GM18517 (cell line): ENCODE data around the gene MELTF.
A peak's percentile ranks its signal among the peaks of the same experiment; 100 is the strongest.

Source experiments
- ATAC-seq: cut with Tn5 transposase; IDR thresholded peaks from one replicate; pipeline ENCODE4 v1.9.1; 2021; ENCODE audit warnings: mild to moderate bottlenecking, moderate library complexity; ENCODE audit not compliant: unreplicated experiment

MELTF gene

DNA sequence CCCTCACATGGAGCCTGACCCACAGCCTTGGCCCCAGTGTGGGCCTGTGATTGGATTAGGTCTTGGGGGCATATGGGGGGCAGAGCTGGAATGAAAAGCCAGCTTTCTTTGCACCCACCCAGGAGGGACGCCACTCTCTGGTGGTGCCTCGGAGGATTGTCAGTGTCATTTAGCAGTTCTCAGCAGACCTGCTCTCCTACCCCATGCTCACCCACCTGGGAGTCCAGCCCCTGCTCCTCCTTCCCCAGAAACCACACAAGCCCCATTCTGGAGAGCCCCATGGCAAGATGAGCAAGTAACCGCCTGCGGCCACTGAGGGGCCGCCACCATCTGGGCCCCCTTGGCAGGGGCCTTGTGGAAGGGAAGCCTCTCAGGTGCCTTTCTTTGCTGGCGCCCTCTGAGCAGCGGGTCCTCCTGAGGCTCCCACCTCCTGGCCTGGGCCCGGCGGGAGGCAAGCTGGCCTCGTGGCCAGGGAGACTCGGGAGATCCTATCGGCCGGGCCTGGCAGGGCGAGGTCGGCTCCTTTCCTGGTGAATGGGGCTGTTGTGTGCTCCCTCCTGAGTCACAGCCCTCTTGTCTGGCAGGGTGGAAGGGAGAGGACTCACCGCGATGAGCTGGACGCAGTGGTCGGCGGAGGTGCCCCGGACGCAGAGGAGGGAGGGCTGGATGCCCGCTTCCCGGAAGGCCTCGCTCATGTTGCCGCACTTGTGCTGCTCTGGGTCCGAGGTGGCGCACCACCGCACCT is 2.3 kb downstream of the MELTF start:
- ATAC-seq = no peak

DNA sequence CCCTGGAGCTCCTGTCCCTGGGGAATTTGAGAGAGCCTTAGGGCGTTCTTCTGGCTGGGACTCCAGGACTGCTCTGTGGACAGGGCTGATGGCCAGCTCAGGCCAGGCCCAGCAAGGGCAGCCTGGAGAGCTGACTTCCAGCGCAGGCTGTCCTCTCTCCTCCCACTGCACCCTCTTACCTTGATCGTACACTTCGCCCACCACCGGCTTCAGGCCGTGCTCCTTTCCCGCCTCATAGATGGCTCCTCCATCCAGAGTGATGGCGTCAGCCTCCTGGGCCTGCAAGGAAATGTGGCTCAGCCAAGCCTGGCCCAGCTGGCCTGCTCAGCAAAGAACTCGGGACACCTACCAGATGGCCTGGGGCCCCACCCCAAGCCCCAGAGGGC is 3.1 kb downstream of the MELTF start:
- no peak for ATAC-seq

DNA sequence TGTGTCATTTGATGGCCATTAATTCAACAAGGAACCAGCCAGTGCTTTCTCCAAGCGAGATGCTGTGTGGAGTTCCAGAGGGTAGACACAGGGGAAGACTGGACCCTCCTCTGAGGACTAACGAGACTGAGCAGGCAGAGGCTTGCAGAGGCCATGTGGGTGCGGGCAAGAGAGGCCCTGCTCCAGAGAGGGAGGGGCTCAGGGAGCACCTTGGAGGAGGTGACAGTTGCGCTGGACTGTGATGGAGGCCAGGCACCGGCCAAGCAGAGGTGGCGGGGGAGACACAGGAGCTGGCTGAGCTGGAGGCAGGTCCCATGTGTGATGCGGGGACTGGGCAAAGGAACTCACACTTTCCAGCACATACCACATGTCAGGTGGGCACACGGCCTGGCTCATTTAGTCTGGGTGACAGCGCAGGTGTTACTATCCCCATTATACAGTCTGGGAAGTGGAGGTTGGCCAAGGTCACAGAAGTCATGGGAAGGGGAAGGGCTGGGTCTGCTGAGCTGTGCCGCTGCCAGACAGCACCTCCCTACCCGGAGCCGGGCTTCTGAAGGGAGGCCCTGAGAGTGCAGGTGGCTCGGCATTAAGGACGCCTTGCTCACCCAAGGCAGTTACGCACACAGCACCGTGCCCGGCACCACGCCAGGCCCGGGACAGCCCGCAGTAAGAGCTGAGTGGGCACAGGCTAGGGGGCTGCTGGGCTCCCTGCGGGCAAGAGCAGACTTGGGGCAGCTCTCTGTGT is 3.7 kb downstream of the MELTF start:
- ATAC-seq = no peak

- no peak for ATAC-seq
Observed at GRCh38 chr3:197024881-197025735, 4.5 kb downstream of the MELTF start.

GRCh38 chr3:197023998-197024651 is 5.5 kb downstream of the MELTF start:
- no peak for ATAC-seq

DNA sequence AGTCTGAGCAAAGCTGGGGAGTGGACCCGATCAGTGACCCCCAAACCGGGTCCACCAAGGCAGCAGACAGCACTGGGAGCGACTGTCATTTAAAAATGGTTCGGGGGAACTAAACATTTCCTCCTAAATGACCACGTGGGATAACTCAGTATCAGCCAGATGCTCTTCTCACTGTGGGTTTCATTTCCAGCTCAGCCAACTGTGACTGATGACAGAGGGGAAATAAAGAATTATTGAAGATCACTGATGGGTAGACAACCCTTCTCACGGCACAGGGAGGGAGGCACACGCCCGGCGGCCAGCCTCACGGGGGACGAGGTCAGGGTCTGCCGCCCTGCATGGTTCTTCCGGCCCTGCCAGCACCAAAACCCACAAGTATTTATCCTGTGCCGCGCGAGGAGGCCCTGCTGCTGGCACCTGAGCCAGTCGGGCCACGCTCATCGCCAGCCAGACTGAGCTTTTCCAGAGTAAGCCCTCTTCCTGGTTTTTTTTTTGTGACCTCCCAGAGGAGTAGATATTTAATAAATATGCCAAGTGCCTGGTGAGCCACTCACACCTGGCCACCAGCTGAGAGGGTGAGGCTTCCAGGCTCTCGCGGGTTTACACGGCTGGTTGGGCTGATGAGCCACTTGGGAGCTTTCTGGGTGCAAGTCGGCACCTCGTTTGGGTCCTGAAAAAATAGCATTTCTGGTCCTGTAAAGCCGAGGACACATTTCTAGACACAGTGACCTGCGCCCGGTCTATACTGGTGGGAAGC is 6.2 kb downstream of the MELTF start:
- peak; percentile 65 for ATAC-seq

GRCh38 chr3:197022405-197023231 is 7.0 kb downstream of the MELTF start:
- ATAC-seq = no peak

DNA sequence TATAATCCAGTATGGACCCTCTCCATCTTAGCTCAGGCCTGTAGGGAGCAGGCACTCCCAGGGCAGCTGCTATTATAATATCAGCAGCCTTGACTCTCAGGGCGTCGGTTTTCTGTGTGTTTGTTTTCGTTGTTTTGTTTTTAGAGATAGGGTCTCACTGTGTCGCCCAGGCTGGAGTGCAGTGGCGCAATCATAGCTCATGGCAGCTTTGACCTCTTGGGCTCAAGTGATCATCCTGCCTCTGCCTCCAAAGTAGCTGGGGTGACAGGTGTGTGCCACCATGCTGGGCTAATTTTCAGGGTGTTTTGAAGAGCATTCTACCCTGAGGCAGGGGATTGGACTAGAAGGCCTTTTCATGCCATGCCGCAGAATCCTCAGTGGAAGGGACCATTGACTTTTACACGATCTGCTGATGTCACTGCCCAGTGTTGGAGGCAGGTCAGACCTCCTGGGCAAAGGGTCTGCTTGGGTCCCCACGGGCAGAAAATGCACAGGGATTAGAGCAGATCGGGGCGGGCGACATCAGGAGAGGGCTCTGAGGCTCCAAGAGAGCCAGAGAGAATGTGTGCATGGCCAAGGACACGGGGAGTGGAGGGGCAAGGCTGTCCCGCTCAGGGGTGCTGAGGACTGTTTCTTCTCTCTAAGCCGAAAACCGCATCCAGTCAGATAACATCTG is 7.8 kb downstream of the MELTF start:
- no peak for ATAC-seq

GRCh38 chr3:197021231-197021630 is 8.4 kb downstream of the MELTF start:
- no peak for ATAC-seq

GRCh38 chr3:197019535-197019934 is 10.1 kb downstream of the MELTF start:
- ATAC-seq = no peak

DNA sequence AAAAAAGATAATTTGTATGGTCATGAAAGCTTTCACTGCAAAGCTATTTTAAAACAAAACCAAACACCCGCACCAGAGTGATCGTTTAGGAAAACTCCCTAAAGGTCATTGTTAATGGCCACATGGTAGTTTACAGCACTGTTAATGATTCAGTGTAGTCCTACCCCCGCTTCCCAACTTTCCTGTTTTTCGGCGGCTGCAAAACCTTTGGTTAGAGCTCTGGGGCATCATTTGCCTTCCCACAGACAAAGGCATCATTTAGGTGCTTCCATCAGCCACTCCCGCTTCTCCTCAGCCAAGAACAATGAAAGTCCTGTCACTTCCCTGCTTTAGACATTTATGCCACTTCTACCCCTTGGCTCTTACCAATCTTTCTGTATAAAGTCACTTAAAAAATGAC is 10.6 kb downstream of the MELTF start:
- no peak for ATAC-seq

GRCh38 chr3:197017003-197017402 is 12.6 kb downstream of the MELTF start:
- ATAC-seq = no peak

- no peak for ATAC-seq
Observed at GRCh38 chr3:197015790-197016736, 13.6 kb downstream of the MELTF start.

DNA sequence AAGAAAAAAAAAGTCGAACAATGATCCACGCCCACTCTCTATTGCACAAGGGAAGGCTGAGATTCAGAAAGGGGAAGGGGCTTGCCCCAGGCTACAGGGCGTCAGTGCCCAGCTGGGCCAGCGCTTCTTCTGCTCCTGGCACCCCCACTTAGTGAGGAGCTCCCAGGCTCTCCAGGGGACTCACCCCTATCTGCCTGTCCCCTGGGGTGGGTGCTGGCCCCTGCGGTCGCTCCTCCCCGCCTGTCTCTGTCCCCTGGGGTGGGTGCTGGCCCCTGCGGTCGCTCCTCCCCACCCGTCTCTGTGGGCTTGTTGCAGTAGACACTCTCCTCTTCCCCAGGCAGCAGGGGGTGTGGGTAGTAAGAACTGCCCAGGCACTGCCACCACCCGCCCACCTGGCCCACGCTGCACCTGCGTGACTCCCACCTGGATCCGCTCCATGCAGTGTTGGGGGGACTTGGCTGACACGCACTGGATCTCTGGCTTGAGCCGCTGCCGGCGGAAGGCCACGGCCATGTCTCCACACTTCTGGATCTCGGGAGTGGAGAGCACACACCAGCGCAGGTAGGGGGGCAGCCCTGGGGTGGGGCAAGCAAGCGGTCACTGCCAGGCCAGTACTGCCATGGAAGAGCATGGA is 14.6 kb downstream of the MELTF start:
- no peak for ATAC-seq

DNA sequence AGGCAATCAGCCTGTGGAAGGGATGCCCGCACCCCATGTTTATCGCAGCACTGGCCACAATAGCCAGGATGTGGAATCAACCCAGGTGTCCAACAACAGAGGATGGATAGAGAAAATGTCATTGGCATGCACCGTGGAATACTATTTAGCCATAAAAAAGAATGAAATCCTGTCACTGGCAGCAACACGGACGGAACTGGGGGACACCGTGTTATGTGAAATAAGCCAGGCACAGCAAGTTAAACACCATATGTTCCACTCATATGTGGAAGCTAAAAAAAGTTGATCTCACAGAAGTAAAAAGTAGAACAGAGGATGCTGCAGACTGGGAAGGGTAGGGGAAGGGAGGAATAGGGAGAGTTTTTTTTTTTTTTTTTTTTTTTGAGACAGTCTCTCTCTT is 15.6 kb downstream of the MELTF start:
- no peak for ATAC-seq

- no peak for ATAC-seq
Observed at GRCh38 chr3:197012540-197012883, 17.1 kb downstream of the MELTF start.

GRCh38 chr3:197011780-197012539 is 17.7 kb downstream of the MELTF start:
- ATAC-seq = no peak
